ENCODE data around the gene TBC1D22A.

GRCh38 chr22:47193606-47194329 is 431.3 kb downstream of the TBC1D22A start:
- TF ChIP-seq CTCF (IDR thresholded peaks at IDR 0.05; ENCODE audit: low read length) (no peak), EZH2 (optimal IDR thresholded peaks at IDR 0.05; ENCODE audit: low read depth, low read length) (no peak), EZH2phosphoT487 (IDR thresholded peaks at IDR 0.05; ENCODE audit: low read length) (no peak)
